KOPT-K1 (cell line): ENCODE results near the gene SEMA4C.
"Not testable (repeated sequence)": the region's sequence is repeated elsewhere in the genome, so short reads cannot be mapped to it uniquely, and the experiment has no call there.

Experiments used
- H3K27ac ChIP-seq: fragments of 200-600 bp; sonication (generic); 2 replicates; pipeline ENCODE4 v1.5.1; 2016; ENCODE audit warnings: antibody characterized with exemption, mild to moderate bottlenecking, low read depth, low read length; ENCODE audit not compliant: poor library complexity, severe bottlenecking
- H3K36me3 ChIP-seq: fragments of 200-600 bp; sonication (generic); 2 replicates; pipeline ENCODE4 v1.5.1; 2017; ENCODE audit warnings: antibody characterized with exemption, mild to moderate bottlenecking, low read length, moderate library complexity; ENCODE audit not compliant: insufficient read depth
- H3K9me3 ChIP-seq: fragments of 200-600 bp; sonication (generic); 2 replicates; pipeline ENCODE4 v1.5.1; 2017; ENCODE audit warnings: antibody characterized with exemption, low read length, mild to moderate bottlenecking; ENCODE audit not compliant: insufficient read depth, poor library complexity, severe bottlenecking

Gene SEMA4C

GRCh38 chr2:96866986-96867755 lies 2.7 kb downstream of the SEMA4C start:
- Histone ChIP-seq H3K36me3 (no peaks in the 10 kb centered on the region), H3K9me3 (no peaks in the 10 kb centered on the region), H3K27ac (no peak overlapping the region)

GRCh38 chr2:96866586-96866985 lies 3.3 kb downstream of the SEMA4C start:
- no peak overlapping the region for H3K27ac ChIP-seq
- H3K9me3 ChIP-seq = no peaks in the 10 kb centered on the region
- no peaks in the 10 kb centered on the region for H3K36me3 ChIP-seq

- no peaks in the 10 kb centered on the region for H3K36me3 ChIP-seq
- H3K27ac ChIP-seq = no peak overlapping the region
- H3K9me3 ChIP-seq = no peaks in the 10 kb centered on the region
Measured at GRCh38 chr2:96866149-96866548, 3.7 kb downstream of the SEMA4C start.

- Histone ChIP-seq H3K9me3 (no peaks in the 10 kb centered on the region), H3K36me3 (no peaks in the 10 kb centered on the region), H3K27ac (no peak overlapping the region)
Measured at GRCh38 chr2:96865654-96866053, 4.2 kb downstream of the SEMA4C start.

- Histone ChIP-seq H3K36me3 (no peaks in the 10 kb centered on the region), H3K9me3 (no peaks in the 10 kb centered on the region), H3K27ac (no peak overlapping the region)
Measured at GRCh38 chr2:96864343-96865091, 5.4 kb downstream of the SEMA4C start.

- Histone ChIP-seq H3K27ac (no peak overlapping the region), H3K36me3 (no peaks in the 10 kb centered on the region), H3K9me3 (no peaks in the 10 kb centered on the region)
Measured at GRCh38 chr2:96863575-96864342, 6.1 kb downstream of the SEMA4C start.

- H3K27ac ChIP-seq, H3K9me3 ChIP-seq, H3K36me3 ChIP-seq: not testable (repeated sequence)
Measured at GRCh38 chr2:96863056-96863455, 6.8 kb downstream of the SEMA4C start.

- H3K9me3 ChIP-seq = no peaks in the 10 kb centered on the region
- no peaks in the 10 kb centered on the region for H3K36me3 ChIP-seq
- H3K27ac ChIP-seq = no peak overlapping the region
Measured at GRCh38 chr2:96861074-96861473, 8.8 kb downstream of the SEMA4C start.

- H3K36me3 ChIP-seq = no peaks in the 10 kb centered on the region
- no peak overlapping the region for H3K27ac ChIP-seq
- no peaks in the 10 kb centered on the region for H3K9me3 ChIP-seq
Measured at GRCh38 chr2:96860065-96861029, 9.5 kb downstream of the SEMA4C start.

- H3K27ac ChIP-seq = no peak overlapping the region
- H3K9me3 ChIP-seq = no peaks in the 10 kb centered on the region
- H3K36me3 ChIP-seq = no peaks in the 10 kb centered on the region
Measured at GRCh38 chr2:96859681-96860064, 10.2 kb downstream of the SEMA4C start.

- no peaks in the 10 kb centered on the region for H3K9me3 ChIP-seq
- peaks cover 4% of the 10 kb centered on the region; the same call in 1 of the 2 replicates for H3K36me3 ChIP-seq
- no peak overlapping the region for H3K27ac ChIP-seq
Measured at GRCh38 chr2:96859099-96859649, 10.7 kb downstream of the SEMA4C start.

- peaks cover 18% of the 10 kb centered on the region for H3K36me3 ChIP-seq
- H3K9me3 ChIP-seq = no peaks in the 10 kb centered on the region
- H3K27ac ChIP-seq = peak within 1 kb of the TSS; percentile 71
Measured at GRCh38 chr2:96857667-96858372, 12.1 kb downstream of the SEMA4C start, which contains the start of gene ANKRD39. ANKRD39 (minus strand) TSS chr2:96858016; CDS start chr2:96857987, 29 bp downstream.

GRCh38 chr2:96856776-96857666 lies 12.9 kb downstream of the SEMA4C start:
- H3K9me3 ChIP-seq = no peaks in the 10 kb centered on the region
- H3K36me3 ChIP-seq = peaks cover 26% of the 10 kb centered on the region
- H3K27ac ChIP-seq = peak overlapping the region; percentile 71
